ENCODE measurements around the gene CTNNA3.

DNA sequence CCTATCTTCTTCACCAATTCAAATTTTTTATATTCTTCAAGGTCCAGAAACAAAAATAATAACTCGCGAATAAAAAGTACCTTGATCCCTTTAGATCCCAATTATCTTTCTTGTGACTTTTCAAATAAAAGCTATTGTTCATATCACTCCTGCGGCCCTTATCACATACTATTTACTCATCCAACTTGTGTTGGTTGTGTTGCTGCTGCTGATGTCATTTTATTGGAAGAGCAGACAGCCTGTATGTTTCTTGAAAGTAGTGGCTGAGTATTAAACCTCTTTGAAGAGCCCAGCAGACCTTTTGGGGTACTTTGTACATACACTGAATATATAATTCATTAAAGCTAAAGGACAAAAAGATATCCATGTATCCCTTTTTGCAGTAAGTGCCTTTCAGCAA is 231.7 kb downstream of the CTNNA3 start:
- TF ChIP-seq SMC3 (IDR thresholded peaks at IDR 0.05; ENCODE audit: low read depth, low read length) (no peak), MAFK (IDR thresholded peaks at IDR 0.05; ENCODE audit: low read depth, low read length) (no peak), USF2 (IDR thresholded peaks at IDR 0.05; ENCODE audit: low read depth, low read length) (no peak), RAD21 (IDR thresholded peaks at IDR 0.05; ENCODE audit: low read length) (no peak), POLR2A (IDR thresholded peaks at IDR 0.05; ENCODE audit: low read depth, low read length) (no peak), NFE2L2 (IDR thresholded peaks at IDR 0.05; ENCODE audit: low read depth, low read length) (no peak), MAZ (IDR thresholded peaks at IDR 0.05; ENCODE audit: borderline replicate concordance, low read depth, low read length) (no peak), FOS (IDR thresholded peaks at IDR 0.05; ENCODE audit: low read depth, low read length) (no peak), CHD1 (IDR thresholded peaks at IDR 0.05; ENCODE audit: low read depth, low read length) (no peak), CEBPB (IDR thresholded peaks at IDR 0.05; ENCODE audit: low read depth, low read length) (no peak), MXI1 (IDR thresholded peaks at IDR 0.05; ENCODE audit: borderline replicate concordance, low read depth, low read length) (no peak)
- TF ChIP-seq, protein P1, sequence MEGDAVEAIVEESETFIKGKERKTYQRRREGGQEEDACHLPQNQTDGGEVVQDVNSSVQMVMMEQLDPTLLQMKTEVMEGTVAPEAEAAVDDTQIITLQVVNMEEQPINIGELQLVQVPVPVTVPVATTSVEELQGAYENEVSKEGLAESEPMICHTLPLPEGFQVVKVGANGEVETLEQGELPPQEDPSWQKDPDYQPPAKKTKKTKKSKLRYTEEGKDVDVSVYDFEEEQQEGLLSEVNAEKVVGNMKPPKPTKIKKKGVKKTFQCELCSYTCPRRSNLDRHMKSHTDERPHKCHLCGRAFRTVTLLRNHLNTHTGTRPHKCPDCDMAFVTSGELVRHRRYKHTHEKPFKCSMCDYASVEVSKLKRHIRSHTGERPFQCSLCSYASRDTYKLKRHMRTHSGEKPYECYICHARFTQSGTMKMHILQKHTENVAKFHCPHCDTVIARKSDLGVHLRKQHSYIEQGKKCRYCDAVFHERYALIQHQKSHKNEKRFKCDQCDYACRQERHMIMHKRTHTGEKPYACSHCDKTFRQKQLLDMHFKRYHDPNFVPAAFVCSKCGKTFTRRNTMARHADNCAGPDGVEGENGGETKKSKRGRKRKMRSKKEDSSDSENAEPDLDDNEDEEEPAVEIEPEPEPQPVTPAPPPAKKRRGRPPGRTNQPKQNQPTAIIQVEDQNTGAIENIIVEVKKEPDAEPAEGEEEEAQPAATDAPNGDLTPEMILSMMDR (conservative IDR thresholded peaks at IDR 0.05; ENCODE audit: low read depth, low read length) = no peak
